NOMO-1 treated with DMSO at 0.1 percent for 48 hours (cell line): ENCODE results near the gene DENND2A.
"Not testable (repeated sequence)": the region's sequence is repeated elsewhere in the genome, so short reads cannot be mapped to it uniquely, and the experiment has no call there.

ENCODE experiments used
- DNase-seq: peaks from one replicate; lab custom pipeline; 2025; ENCODE audit not compliant: unreplicated experiment; lab: John Stamatoyannopoulos, UW

The DENND2A gene

GRCh38 chr7:140517546-140518369, 122.9 kb downstream of the DENND2A start:
- DNase-seq = peak; percentile 57

DNA sequence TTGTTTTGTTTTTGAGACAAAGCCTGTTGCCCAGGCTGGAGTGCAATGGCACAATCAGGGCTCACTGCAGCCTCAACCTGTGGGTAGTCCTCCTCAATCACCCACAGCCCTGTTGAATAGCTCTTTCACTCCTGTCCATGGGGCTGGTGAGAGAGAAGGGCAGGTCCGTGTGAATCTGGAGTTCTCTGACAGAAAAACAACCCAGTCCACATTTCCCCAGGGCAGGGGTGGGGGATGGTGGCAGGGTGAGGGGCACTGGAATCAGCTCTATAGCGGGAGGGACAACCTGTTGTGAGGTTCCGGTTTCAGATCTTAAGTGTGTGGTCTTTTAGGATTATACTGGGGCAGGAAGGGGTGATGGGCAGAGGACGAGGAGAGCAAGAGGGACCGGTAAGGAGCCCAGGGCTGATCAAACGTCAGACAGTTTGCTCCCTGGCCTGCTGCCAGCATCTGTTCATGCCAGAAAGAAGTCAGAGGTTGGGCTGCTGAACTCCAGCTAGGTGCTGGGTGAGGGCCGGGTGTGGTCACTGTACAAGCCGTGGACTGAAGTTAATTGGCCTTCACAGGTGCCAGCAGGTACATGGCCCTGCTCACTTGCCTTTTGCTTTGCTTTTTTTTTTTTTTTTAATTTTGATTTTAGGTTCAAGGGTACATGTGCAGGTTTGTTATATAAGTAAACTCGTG, 128.2 kb downstream of the DENND2A start:
- DNase-seq = no peak

GRCh38 chr7:140509789-140510188, 130.8 kb downstream of the DENND2A start:
- no peak for DNase-seq

DNA sequence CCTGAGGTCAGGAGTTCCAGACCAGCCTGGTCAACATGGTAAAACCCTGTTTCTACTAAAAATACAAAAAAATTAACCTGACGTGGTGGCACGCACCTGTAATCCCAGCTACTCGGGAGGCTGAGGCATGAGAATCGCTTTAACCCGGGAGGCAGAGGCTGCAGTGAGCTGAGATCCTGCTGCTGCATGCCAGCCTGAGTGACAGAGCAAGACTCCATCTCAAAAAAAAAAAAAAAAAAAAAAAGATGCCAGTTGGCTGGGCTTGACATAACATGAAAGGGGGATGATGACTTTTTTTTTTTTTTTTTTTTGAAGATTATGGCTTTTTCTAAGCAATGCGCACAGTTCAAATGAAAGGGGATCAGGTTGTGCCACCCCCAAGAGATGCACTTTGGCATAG, 133.1 kb downstream of the DENND2A start:
- DNase-seq = not testable (repeated sequence)

DNA sequence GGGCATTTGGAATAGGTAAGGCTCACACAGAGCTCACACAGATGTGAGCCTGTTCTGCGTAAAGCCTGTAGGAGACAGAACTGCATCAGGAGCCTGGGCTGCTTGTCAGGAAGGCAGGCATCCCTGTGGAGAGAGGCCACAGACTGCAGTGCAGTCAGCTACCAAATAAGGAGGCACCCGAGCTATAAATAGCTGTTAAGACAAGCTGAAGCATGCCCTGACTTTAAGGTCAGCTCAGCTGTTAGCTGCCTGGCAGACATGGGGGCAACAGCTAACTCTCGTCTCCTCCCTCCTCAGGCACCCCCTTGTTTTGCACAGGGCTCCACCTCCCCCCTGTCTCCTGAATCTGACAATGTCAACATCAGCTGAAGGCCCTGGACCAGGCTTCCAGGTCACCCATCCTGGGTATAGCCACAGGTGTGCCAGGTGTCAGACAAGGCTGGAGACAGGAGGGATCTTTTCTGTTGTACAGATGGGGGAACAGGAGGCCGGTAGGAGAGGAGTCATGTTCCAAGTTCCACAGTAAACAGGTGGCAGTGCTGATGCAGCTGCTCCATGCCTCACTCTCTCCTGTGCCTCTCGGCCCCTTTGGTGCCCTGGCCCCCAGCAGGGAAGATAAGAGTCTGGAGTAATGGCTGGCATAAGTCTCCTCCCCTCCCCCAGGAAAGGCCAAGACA, 133.7 kb downstream of the DENND2A start:
- peak; percentile 20 for DNase-seq

DNA sequence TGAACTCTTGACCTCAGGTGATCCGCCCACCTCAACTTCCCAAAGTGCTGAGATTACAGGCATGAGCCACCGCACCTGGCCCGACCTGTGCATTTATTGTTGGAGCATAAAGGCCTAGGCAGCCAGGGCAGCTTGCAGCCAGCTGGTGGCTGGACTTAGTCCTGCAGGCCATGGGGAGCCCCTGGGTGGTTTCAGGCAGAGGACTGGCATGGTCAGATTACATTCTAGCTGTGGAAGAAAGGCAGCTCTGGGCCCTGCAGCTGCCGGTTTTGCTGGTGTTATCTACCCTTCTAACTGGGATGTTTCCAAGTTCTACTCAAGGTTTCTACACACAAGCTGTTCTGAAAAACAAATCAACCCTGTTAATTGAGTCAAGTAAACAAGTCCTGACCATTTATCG, 138.6 kb downstream of the DENND2A start:
- no peak for DNase-seq

GRCh38 chr7:140497807-140498206, 142.8 kb downstream of the DENND2A start:
- not testable (repeated sequence) for DNase-seq

DNA sequence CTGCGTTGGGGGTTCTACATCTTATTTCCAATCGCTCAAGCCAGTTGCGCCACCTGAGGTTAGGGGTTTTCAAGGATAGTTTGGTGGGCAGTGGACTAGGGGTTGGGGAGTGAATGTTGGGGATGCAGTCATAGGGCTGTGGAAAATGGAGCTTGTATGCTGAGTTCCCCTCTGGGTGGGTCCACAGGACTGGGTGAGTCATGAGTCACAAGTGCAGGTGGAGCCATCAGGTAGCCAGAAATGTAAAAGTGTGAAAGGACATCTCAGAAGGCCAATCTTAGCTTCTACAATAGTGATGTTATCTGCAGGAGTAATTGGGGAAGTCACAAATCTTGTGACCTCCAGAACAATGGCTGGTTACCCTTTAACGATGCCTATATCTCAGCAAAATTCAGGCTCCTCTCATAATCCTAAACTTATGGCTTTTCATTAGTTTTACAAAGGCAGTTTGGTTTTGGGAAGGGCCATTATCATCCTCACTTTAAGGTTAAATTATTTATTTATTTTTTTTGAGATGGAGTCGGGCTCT, 143.3 kb downstream of the DENND2A start:
- no peak for DNase-seq

GRCh38 chr7:140495514-140496097, 145.0 kb downstream of the DENND2A start:
- no peak for DNase-seq

GRCh38 chr7:140494867-140495266, 145.7 kb downstream of the DENND2A start:
- peak; percentile 20 for DNase-seq

DNA sequence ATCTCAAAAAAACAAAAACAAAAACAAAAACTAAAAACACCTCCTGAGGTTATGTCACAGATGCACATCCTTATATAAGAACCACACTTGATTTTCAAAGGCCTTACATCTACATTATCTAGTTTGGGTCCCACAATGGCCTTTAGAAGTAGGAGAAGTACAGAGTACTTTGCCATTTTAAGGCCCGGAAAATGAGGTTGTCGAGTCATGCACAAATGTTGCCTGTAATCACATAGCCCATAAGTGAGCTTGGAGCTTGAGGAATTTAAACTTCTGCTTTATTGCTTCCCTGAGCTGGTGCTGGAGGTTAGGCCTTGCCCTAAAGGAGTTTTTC, 151.6 kb downstream of the DENND2A start:
- DNase-seq = peak; percentile 15

GRCh38 chr7:140485500-140486265, 154.9 kb downstream of the DENND2A start:
- DNase-seq = no peak

DNA sequence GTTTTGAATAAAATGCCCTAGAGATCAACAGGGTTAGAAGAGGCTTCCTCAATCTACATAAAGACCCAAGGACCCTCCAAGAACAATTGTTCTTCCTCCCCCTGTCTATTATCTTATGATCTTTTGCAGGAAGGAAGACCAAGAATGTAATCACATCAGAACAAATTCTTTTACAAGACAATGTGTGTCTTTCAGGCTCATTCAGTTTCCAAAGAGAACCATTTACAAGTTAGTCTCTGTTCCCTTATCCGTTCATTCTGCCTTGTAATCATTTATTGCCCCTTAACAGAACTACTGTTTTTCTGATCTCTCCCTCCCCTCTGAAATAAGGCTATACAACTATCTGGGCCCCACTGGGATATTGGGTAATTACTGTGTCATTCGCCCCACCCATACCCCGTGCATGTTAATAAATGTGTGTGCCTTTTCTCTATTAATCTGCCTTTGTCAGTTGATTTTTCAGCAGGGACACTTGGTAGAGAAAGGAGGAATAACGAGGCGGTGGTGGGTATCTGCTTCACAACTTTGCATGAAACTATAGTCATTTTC, 155.6 kb downstream of the DENND2A start:
- DNase-seq = no peak

DNA sequence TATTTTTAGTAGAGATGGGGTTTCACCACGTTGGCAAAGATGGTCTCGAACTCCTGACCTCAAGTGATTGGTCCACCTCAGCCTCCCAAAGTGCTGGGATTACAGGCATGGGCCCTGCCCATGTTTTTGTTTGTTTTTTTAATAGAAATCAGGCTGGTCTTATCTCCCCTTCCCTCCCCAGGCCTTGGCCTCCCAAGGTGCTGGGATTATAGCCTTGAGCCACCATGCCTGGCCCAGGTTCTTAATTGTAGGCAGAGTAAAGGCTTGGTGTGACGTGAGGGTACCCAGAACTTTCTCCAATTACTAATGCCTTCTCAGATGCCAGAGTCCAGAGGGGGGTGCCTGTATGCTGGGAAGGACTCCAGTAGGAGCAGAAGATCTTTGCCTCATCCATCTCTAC, 156.1 kb downstream of the DENND2A start:
- DNase-seq = no peak

DNA sequence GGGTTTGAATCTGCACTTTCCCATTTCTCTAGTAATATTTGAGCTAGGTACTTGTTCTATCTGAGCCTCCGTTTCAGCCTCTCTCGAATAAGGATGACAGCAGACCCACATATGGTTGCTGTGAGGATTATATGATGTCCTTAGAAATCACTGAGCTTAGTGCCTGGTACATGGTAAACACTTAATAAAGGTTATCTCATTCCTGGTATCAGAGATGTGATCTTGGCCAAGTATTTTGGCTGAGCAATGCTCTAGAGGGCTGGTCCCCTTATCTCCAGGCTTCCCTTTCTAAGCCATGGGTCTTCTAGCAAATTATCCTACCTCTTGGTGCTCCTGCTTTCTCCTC, 160.9 kb downstream of the DENND2A start:
- DNase-seq = no peak

DNA sequence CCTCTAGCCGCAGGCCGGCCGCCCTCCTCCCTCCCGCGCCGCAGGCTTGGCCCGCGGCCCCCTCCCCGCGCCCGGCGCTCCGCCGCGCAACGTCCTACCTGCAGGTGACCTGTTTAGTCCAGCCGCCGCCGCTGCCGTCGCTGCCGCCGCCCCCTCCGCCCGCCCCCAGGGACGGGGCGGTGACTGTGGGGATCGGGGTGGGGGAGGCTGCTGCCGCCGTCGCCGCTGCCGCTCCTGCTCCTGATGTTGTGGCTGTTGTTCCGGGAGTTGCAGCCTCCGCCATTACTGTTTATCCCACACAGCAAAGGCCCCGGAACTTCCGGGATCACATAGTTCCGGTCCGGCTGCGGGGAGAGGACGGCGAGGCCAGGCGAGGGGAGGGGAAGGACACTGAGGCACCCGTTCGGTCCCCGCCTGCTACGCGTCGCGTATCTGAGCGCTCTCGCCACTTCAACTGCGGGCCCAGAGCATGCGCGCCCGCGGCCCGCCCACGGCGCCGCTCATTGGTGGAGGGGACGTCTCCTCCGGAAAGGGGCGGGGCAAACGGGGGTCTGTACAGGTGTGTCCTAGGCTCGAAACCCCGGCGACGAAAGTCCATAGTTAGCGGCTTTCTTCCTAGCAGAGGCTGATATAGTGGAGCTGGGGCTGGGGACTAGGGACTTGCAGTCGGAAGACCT, 161.4 kb downstream of the DENND2A start, which contains the start of gene MKRN1:
TSS of gene MKRN1 (minus strand) at position 444 of the 677 bp plus-strand sequence. CDS start at position 283, 161 bp downstream.
- DNase-seq = peak; percentile 69

DNA sequence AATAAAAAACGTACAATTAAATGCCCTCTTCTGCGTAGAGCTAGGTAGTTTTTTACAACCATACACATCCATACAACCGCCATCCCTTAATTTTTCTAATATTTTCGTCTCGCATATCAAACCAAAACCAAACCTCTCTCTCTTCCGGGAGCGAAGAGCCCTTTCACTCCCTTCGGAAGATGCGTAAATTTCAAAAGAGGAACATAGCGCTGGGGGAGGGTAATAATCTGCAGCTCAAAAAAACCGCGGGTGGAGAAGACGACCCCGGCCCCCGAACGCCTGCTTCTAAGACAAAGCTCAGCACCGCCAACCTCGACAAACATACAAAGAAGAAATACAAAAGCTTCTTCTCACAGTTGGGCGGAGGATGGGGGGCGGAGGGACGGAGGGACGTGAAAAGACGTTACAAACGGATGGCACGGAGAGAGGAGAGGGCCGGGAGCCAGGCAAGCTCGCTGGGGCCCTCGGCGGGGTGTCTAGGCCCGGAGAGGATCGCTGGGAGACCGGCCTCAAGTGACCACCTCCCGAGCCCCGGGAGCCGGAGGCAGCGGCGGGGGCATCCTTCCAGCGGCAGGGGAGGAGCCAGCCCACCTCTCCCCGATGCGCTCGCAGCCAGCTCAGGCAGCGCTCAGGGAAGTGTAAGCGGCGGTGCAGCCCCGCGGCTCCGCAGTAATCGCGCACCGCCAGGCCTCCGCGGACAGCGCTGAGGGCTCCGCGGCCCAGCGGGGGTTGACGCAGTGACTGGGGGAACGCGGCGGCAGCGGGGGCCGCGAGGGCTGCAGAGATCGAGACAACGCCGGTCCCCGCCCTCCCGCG, 162.2 kb downstream of the DENND2A start:
- DNase-seq = peak; percentile 55

DNA sequence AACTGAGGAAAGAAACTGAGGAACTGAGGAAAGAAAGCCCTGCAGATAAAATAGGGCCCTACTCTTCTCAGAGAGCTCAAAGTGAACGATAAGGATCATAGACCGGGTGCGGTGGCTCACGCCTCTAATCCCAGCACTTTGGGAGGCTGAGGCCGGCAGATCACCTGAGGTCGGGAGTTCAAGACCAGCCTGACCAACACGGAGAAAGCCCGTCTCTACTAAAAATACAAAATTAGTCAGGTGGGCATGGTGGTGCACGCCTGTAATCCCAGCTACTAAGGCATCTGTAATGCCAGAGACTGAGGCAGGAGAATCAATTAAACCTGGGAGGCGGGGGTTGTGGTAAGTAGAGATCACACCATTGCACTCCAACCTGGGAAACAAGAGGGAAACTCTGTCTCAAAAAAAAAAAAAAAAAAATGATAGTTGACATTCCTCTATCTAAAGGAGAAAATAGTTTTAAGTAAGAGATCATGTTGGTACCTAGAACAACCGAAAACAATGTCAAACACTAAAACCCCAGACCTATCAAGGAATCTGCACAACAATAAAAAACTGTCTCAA, 163.8 kb downstream of the DENND2A start:
- DNase-seq = no peak
